H9 (cell line): ENCODE results near the gene CCDC81. TPM values are rescaled to one million over a fixed set of nuclear protein-coding genes. Genes with fewer than 3 reads are reported as not detected.
"Not testable (repeated sequence)": the region's sequence is repeated elsewhere in the genome, so short reads cannot be mapped to it uniquely, and the experiment has no call there.

Experiments
- DNase-seq: peaks from one replicate; pipeline ENCODE4 v3.0.0-alpha.2; 2017
- H2AFZ ChIP-seq: one replicate; pipeline ENCODE4 v1.6.1; 2013; ENCODE audit warnings: mild to moderate bottlenecking, low read length, control low read depth, moderate library complexity
- H2AK5ac ChIP-seq: 2 replicates; pipeline ENCODE4 v1.6.1; 2013; ENCODE audit warnings: low read length, control low read depth, mixed read lengths; ENCODE audit not compliant: insufficient read length
- H2BK120ac ChIP-seq: one replicate; pipeline ENCODE4 v1.6.1; 2013; ENCODE audit warnings: low read depth, mild to moderate bottlenecking, low read length, control low read depth, inconsistent platforms; ENCODE audit not compliant: poor library complexity, severe bottlenecking
- H2BK12ac ChIP-seq: 2 replicates; pipeline ENCODE4 v1.6.1; 2013; ENCODE audit warnings: low read length, control low read depth, mixed read lengths, low read depth; ENCODE audit not compliant: insufficient read length
- H2BK15ac ChIP-seq: 2 replicates; pipeline ENCODE4 v1.6.1; 2013; ENCODE audit warnings: low read depth, low read length, control low read depth
- H2BK20ac ChIP-seq: one replicate; pipeline ENCODE4 v1.6.1; 2013; ENCODE audit warnings: low read depth, mild to moderate bottlenecking, low read length, control low read depth, inconsistent platforms; ENCODE audit not compliant: poor library complexity, severe bottlenecking
- H2BK5ac ChIP-seq: 2 replicates; pipeline ENCODE4 v1.6.1; 2013; ENCODE audit warnings: low read length, control low read depth, mixed read lengths; ENCODE audit not compliant: insufficient read length
- H3K14ac ChIP-seq: 2 replicates; pipeline ENCODE4 v1.6.1; 2013; ENCODE audit warnings: low read length, control low read depth; ENCODE audit not compliant: insufficient read depth
- H3K18ac ChIP-seq: 2 replicates; pipeline ENCODE4 v1.6.1; 2013; ENCODE audit warnings: low read depth, mild to moderate bottlenecking, mixed read lengths, low read length, control low read depth; ENCODE audit not compliant: insufficient read length
- H3K23ac ChIP-seq: 2 replicates; pipeline ENCODE4 v1.6.1; 2013; ENCODE audit warnings: low read length, control low read depth, mixed read lengths, low read depth; ENCODE audit not compliant: insufficient read length
- H3K23me2 ChIP-seq: 2 replicates; pipeline ENCODE4 v1.6.1; 2013; ENCODE audit warnings: low read depth, mild to moderate bottlenecking, mixed read lengths, low read length, control low read depth; ENCODE audit not compliant: insufficient read length, poor library complexity, severe bottlenecking
- H3K27ac ChIP-seq: 2 replicates; pipeline ENCODE4 v1.5.1; 2013; ENCODE audit warnings: low read length, control low read depth, mixed read lengths, low read depth; ENCODE audit not compliant: insufficient read length
- H3K27me3 ChIP-seq: 2 replicates; pipeline ENCODE4 v1.6.1; 2013; ENCODE audit warnings: low read length, control low read depth, inconsistent platforms; ENCODE audit not compliant: insufficient read depth
- H3K4ac ChIP-seq: 2 replicates; pipeline ENCODE4 v1.6.1; 2013; ENCODE audit warnings: low read depth, mild to moderate bottlenecking, control low read depth, inconsistent platforms, low read length, moderate library complexity
- H3K4me1 ChIP-seq: 2 replicates; pipeline ENCODE4 v1.6.1; 2013; ENCODE audit warnings: low read length, control low read depth, inconsistent platforms; ENCODE audit not compliant: insufficient read depth
- H3K4me2 ChIP-seq: 2 replicates; pipeline ENCODE4 v1.6.1; 2013; ENCODE audit warnings: low read length, control low read depth, mixed read lengths; ENCODE audit not compliant: insufficient read length, insufficient read depth
- H3K56ac ChIP-seq: 2 replicates; pipeline ENCODE4 v1.6.1; 2013; ENCODE audit warnings: low read depth, mild to moderate bottlenecking, mixed read lengths, low read length, control low read depth; ENCODE audit not compliant: insufficient read length
- H3K79me1 ChIP-seq: 2 replicates; pipeline ENCODE4 v1.6.1; 2013; ENCODE audit warnings: low read depth, mild to moderate bottlenecking, moderate library complexity, low read length, control low read depth, inconsistent platforms; ENCODE audit not compliant: insufficient read depth, poor library complexity, severe bottlenecking
- H3K79me2 ChIP-seq: 2 replicates; pipeline ENCODE4 v1.6.1; 2013; ENCODE audit warnings: low read length, control low read depth, inconsistent platforms; ENCODE audit not compliant: insufficient read depth
- H3K9ac ChIP-seq: 2 replicates; pipeline ENCODE4 v1.6.1; 2013; ENCODE audit warnings: low read length, control low read depth, mixed read lengths; ENCODE audit not compliant: insufficient read length; ENCODE audit errors: extremely low read depth
- H3K9me3 ChIP-seq: one replicate; pipeline ENCODE4 v1.6.1; 2013; ENCODE audit warnings: low read depth, low read length, inconsistent platforms; ENCODE audit not compliant: control insufficient read depth
- H3T11ph ChIP-seq: one replicate; pipeline ENCODE4 v1.6.1; 2013; ENCODE audit warnings: mild to moderate bottlenecking, low read length, control low read depth, inconsistent platforms
- H4K20me1 ChIP-seq: one replicate; pipeline ENCODE4 v1.6.1; 2013; ENCODE audit not compliant: control insufficient read depth, insufficient read length, insufficient read depth
- H4K5ac ChIP-seq: 2 replicates; pipeline ENCODE4 v1.6.1; 2013; ENCODE audit warnings: low read depth, mild to moderate bottlenecking, mixed read lengths, low read length, control low read depth; ENCODE audit not compliant: insufficient read length
- H4K8ac ChIP-seq: replicated peaks from 2 replicates; pipeline ENCODE4 v1.6.1; 2013; ENCODE audit warnings: low read length, control low read depth, mixed read lengths, low read depth; ENCODE audit not compliant: insufficient read length
- H4K91ac ChIP-seq: 2 replicates; pipeline ENCODE4 v1.6.1; 2013; ENCODE audit warnings: low read depth, mild to moderate bottlenecking, moderate library complexity, mixed read lengths, low read length, control low read depth; ENCODE audit not compliant: insufficient read length
- H3K27ac Mint-ChIP-seq, 3 experiments: 2 replicates in 2 of 3; 3 replicates in 1 of 3; pipeline ENCODE4 v1.8.0; 2020 to 2021; ENCODE audit warnings: mixed read lengths in 3 of 3, mild to moderate bottlenecking in 1 of 3, moderate library complexity in 1 of 3
- H3K27me3 Mint-ChIP-seq: 2 replicates; pipeline ENCODE4 v1.8.0; 2021; ENCODE audit warnings: low read depth, mild to moderate bottlenecking, moderate library complexity, mixed read lengths
- H3K36me3 Mint-ChIP-seq, 3 experiments: 2 replicates in 2 of 3; 3 replicates in 1 of 3; pipeline ENCODE4 v1.8.0; 2020 to 2021; ENCODE audit warnings: low read depth in 3 of 3, mixed read lengths in 3 of 3; ENCODE audit not compliant: insufficient read depth in 1 of 3
- H3K4me1 Mint-ChIP-seq, 2 experiments: 2 replicates each; pipeline ENCODE4 v1.8.0; 2020; ENCODE audit warnings: mixed read lengths in 2 of 2
- H3K4me3 Mint-ChIP-seq, 2 experiments: 2 replicates in 1 of 2; 3 replicates in 1 of 2; pipeline ENCODE4 v1.8.0; 2020 to 2021; ENCODE audit warnings: mild to moderate bottlenecking in 2 of 2, mixed read lengths in 2 of 2, moderate library complexity in 1 of 2
- H3K9me3 Mint-ChIP-seq, 2 experiments: 2 replicates in 1 of 2; 3 replicates in 1 of 2; pipeline ENCODE4 v1.8.0; 2020; ENCODE audit warnings: mild to moderate bottlenecking in 2 of 2, mixed read lengths in 2 of 2, moderate library complexity in 1 of 2
- WGBS: extraction: QIAGEN DNeasy Blood & Tissue Kit; methylation state at CpG from one replicate; pipeline ENCODE4 v1.1.7; 2013; ENCODE audit warnings: missing lambda C conversion rate, low lambda C conversion rate, mixed read lengths; ENCODE audit not compliant: insufficient read length; ENCODE audit errors: extremely low coverage; 5-methylcytosine and 5-hydroxymethylcytosine counted together
- total RNA-seq: library from RNA; stranded (reverse); gene quantifications from 2 replicates; pipeline ENCODE4 v1.2.1, GENCODE V29; 2021
- TF ChIP-seq, protein P1 (sequence below): fragments of 200-600 bp; sonication (generic); conservative IDR thresholded peaks from 3 replicates; pipeline ENCODE4 v1.8.0; 2021; ENCODE audit warnings: antibody characterized with exemption, mild to moderate bottlenecking

CCDC81 gene
- total RNA-seq, 1 experiment from 2014 or later, result 0.52 TPM

DNA sequence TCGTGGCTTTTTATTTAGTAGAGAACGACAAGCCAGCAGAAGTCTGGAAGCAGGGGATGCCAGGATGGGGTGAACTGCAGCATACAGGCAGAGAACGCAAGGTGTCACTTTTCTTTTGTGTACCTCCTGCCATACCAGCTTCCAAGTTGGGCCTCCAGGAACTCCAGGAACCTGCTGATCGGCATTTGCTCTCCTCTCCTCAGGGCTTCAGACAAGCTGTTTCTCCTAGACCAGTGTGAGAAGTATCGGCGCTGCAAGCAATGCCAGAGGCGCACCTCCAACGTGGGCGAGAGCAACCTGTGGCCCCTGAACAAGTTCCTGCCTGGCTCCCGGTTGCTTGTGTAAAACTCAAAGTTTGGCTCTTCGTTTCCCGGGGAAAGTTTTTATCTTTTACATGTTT lies 47.7 kb downstream of the CCDC81 start:
- Histone ChIP-seq H2BK12ac (no peak overlapping the region), H3K23me2 (no peaks in the 10 kb centered on the region), H2BK120ac (no peak overlapping the region), H3K14ac (no peak overlapping the region; the same call in 1 of the 2 replicates), H3K4me2 (no peak overlapping the region), H4K5ac (no peak overlapping the region), H3K18ac (no peak overlapping the region), H2BK15ac (no peak overlapping the region), H4K20me1 (no peaks in the 10 kb centered on the region), H3K23ac (no peak overlapping the region), H3K9me3 (no peaks in the 10 kb centered on the region), H3K4me1 (no peaks in the 10 kb centered on the region), H2AK5ac (no peak overlapping the region), H4K8ac (no peak overlapping the region), H2AFZ (no peak overlapping the region), H3K79me1 (no peaks in the 10 kb centered on the region), H2BK20ac (no peak overlapping the region), H2BK5ac (no peak overlapping the region), H3T11ph (no peak overlapping the region), H3K56ac (no peak overlapping the region), H4K91ac (no peak overlapping the region), H3K9ac (no peak overlapping the region), H3K4ac (no peak overlapping the region), H3K27me3 (no peaks in the 10 kb centered on the region), H3K79me2 (no peaks in the 10 kb centered on the region), H3K27ac (no peak overlapping the region)
- H3K27me3 Mint-ChIP-seq, result no peaks in the 10 kb centered on the region
- no peak for DNase-seq
- WGBS, result no CpG with 5 or more reads among the region's 12 CpGs
- peak overlapping the region; percentile 6 to 72 (median 27); a peak in 3 of 7 replicates for H3K27ac Mint-ChIP-seq
- peaks cover 7 to 9% of the 10 kb centered on the region in 2 experiments; a peak in 3 of 4 replicates for H3K4me1 Mint-ChIP-seq
- H3K36me3 Mint-ChIP-seq, result no peaks in the 10 kb centered on the region
- H3K4me3 Mint-ChIP-seq, result no peak overlapping the region; a peak in 1 of 5 replicates
- TF ChIP-seq, protein P1, sequence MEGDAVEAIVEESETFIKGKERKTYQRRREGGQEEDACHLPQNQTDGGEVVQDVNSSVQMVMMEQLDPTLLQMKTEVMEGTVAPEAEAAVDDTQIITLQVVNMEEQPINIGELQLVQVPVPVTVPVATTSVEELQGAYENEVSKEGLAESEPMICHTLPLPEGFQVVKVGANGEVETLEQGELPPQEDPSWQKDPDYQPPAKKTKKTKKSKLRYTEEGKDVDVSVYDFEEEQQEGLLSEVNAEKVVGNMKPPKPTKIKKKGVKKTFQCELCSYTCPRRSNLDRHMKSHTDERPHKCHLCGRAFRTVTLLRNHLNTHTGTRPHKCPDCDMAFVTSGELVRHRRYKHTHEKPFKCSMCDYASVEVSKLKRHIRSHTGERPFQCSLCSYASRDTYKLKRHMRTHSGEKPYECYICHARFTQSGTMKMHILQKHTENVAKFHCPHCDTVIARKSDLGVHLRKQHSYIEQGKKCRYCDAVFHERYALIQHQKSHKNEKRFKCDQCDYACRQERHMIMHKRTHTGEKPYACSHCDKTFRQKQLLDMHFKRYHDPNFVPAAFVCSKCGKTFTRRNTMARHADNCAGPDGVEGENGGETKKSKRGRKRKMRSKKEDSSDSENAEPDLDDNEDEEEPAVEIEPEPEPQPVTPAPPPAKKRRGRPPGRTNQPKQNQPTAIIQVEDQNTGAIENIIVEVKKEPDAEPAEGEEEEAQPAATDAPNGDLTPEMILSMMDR, result no peak
- H3K9me3 Mint-ChIP-seq, result peaks cover 0 to 5% of the 10 kb centered on the region in 2 experiments; a peak in 2 of 5 replicates

DNA sequence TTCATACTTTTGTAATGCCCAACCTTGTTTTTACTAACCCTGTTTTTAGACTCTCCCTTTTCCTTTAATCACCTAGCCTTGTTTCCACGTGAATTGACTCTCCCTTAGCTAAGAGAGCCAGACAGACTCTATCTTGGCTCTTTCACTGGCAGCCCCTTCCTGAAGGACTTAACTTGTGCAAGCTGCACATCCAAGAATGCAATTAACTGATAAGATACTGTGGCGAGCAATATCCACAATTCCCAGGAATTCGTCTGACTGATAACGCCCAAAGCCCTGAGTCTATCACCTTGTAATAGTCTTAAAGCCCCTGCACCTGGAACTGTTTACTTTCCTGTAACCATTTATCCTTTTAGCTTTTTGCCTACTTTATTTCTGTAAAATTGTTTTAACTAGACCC lies 48.8 kb downstream of the CCDC81 start:
- not testable (repeated sequence) for H4K5ac ChIP-seq, H3K4me3 Mint-ChIP-seq, H3K4me1 ChIP-seq, H4K20me1 ChIP-seq, H3K9me3 ChIP-seq, H3K23ac ChIP-seq, H3K9ac ChIP-seq, H3K27me3 ChIP-seq, H3K56ac ChIP-seq, H3T11ph ChIP-seq, H3K14ac ChIP-seq, H3K18ac ChIP-seq, H3K36me3 Mint-ChIP-seq, H3K27ac Mint-ChIP-seq, H3K4ac ChIP-seq, DNase-seq, H3K23me2 ChIP-seq, H3K27me3 Mint-ChIP-seq, H4K8ac ChIP-seq, H3K9me3 Mint-ChIP-seq, H3K4me1 Mint-ChIP-seq, H3K27ac ChIP-seq, H3K79me1 ChIP-seq, H3K79me2 ChIP-seq, H2BK12ac ChIP-seq, H2BK15ac ChIP-seq, H2AK5ac ChIP-seq, H2AFZ ChIP-seq, H4K91ac ChIP-seq, H2BK20ac ChIP-seq, H2BK120ac ChIP-seq, H2BK5ac ChIP-seq, H3K4me2 ChIP-seq
- WGBS, result no CpG with 5 or more reads among the region's 4 CpGs
